Fibroblast of lung (primary cell): ENCODE data around the gene LSM14B. TPM values are rescaled to one million over a fixed set of nuclear protein-coding genes. Genes with fewer than 3 reads are reported as not detected.

ENCODE experiments used
- DNase-seq, 2 donors: peaks; one replicate each; pipeline versions ENCODE4 v3.0.0 to v3.0.0-alpha.2; 2010; ENCODE audit warnings: low read depth in 2 of 2
- H2AFZ ChIP-seq: 2 replicates; pipeline ENCODE4 v1.5.1; 2012; ENCODE audit warnings: low read length, control low read depth, inconsistent platforms
- H3K27ac ChIP-seq: 2 replicates; pipeline ENCODE4 v1.5.1; 2011; ENCODE audit warnings: low read length, control low read depth; ENCODE audit not compliant: insufficient read depth
- H3K27me3 ChIP-seq: 2 replicates; pipeline ENCODE4 v1.5.1; 2011; ENCODE audit warnings: mild to moderate bottlenecking, low read length; ENCODE audit not compliant: control insufficient read depth, insufficient read depth
- H3K36me3 ChIP-seq: 2 replicates; pipeline ENCODE4 v1.5.1; 2011; ENCODE audit warnings: low read length; ENCODE audit not compliant: control insufficient read depth, insufficient read depth
- H3K4me1 ChIP-seq: 2 replicates; pipeline ENCODE4 v1.5.1; 2011; ENCODE audit warnings: low read length; ENCODE audit not compliant: control insufficient read depth, insufficient read depth; ENCODE audit errors: extremely low read depth
- H3K4me2 ChIP-seq: 2 replicates; pipeline ENCODE4 v1.5.1; 2011; ENCODE audit warnings: low read length, control low read depth; ENCODE audit not compliant: insufficient read depth; ENCODE audit errors: extremely low read depth
- H3K4me3 ChIP-seq, 4 experiments: fragments of 200-600 bp in 1 of 4; sonication (generic) in 1 of 4; replicated peaks in 1 of 4; 2 replicates each; pipeline ENCODE4 v1.5.1; 2011 to 2016; ENCODE audit warnings: low read length in 4 of 4, low read depth in 3 of 4, mild to moderate bottlenecking in 3 of 4, control low read depth in 2 of 4, inconsistent platforms in 1 of 4, mixed read lengths in 1 of 4; ENCODE audit not compliant: insufficient read depth in 1 of 4; ENCODE audit errors: control extremely low read depth in 1 of 4
- H3K79me2 ChIP-seq: 2 replicates; pipeline ENCODE4 v1.5.1; 2012; ENCODE audit warnings: mild to moderate bottlenecking, low read length, inconsistent platforms; ENCODE audit not compliant: control insufficient read depth, insufficient read depth
- H3K9ac ChIP-seq: 2 replicates; pipeline ENCODE4 v1.5.1; 2011; ENCODE audit warnings: mild to moderate bottlenecking, low read length, control low read depth; ENCODE audit not compliant: insufficient read depth
- H3K9me3 ChIP-seq: 2 replicates; pipeline ENCODE4 v1.5.1; 2012; ENCODE audit warnings: low read depth, low read length; ENCODE audit not compliant: control insufficient read depth, insufficient read depth
- H4K20me1 ChIP-seq: 2 replicates; pipeline ENCODE4 v1.5.1; 2011; ENCODE audit warnings: low read length; ENCODE audit not compliant: control insufficient read depth, insufficient read depth; ENCODE audit errors: extremely low read depth
- CTCF ChIP-seq, 2 donors: IDR thresholded peaks in 1 of 2; conservative IDR thresholded peaks in 1 of 2; 1 replicate in 1 of 2; 2 replicates in 1 of 2; pipeline ENCODE4 v1.5.1; 2011 to 2012; ENCODE audit warnings: low read length in 2 of 2, control low read depth in 1 of 2, inconsistent platforms in 1 of 2, low read depth in 1 of 2, mild to moderate bottlenecking in 1 of 2
- EZH2 ChIP-seq: IDR thresholded peaks from 2 replicates; pipeline ENCODE4 v1.5.1; 2012; ENCODE audit warnings: low read length, control low read depth, mild to moderate bottlenecking; ENCODE audit errors: missing control alignments
- polyA plus RNA-seq, 2 donors: library from polyadenylated mRNA; depleted of rRNA in 1 of 2; stranded (reverse) in 1 of 2; unstranded in 1 of 2; fragments of >200 nt; gene quantifications; 2 replicates each; pipeline ENCODE4 v1.2.1, GENCODE V29; 2011 to 2012; ENCODE audit warnings: missing spikeins in 1 of 2
- total RNA-seq: library from RNA; depleted of rRNA; stranded (reverse); fragments of >200 nt; gene quantifications from 2 replicates; pipeline ENCODE4 v1.2.1, GENCODE V29; 2014

The LSM14B gene
- total and polyA plus RNA-seq, 2 donors (not counting 1 experiment from before 2014, with no cell fraction given): 20.2 to 48.7 TPM

- no peak overlapping the region for H3K9ac ChIP-seq
- no peaks in the 10 kb centered on the region for H4K20me1 ChIP-seq
- no peak overlapping the region for H3K4me2 ChIP-seq
- H3K27ac ChIP-seq: no peak overlapping the region
- H3K27me3 ChIP-seq: peaks cover 2% of the 10 kb centered on the region
- H3K36me3 ChIP-seq: no peaks in the 10 kb centered on the region
- TF ChIP-seq EZH2: no peak
- no peak for TF ChIP-seq CTCF (conservative IDR thresholded peaks at IDR 0.05 in 1 of 2, IDR thresholded peaks at IDR 0.05 in 1 of 2; ENCODE audit: low read depth in 1 of 2, low read length in 2 of 2)
- no peak overlapping the region for H3K4me3 ChIP-seq
- peaks cover 2% of the 10 kb centered on the region for H3K4me1 ChIP-seq
- H3K79me2 ChIP-seq: no peaks in the 10 kb centered on the region
- no peaks in the 10 kb centered on the region for H3K9me3 ChIP-seq
- no peak for DNase-seq
- H2AFZ ChIP-seq: no peak overlapping the region
These were observed 37.1 kb upstream of the LSM14B start for GRCh38 chr20:62085206-62085605.

- H3K9me3 ChIP-seq: no peaks in the 10 kb centered on the region
- H3K9ac ChIP-seq: no peak overlapping the region
- H3K4me3 ChIP-seq: no peak overlapping the region
- H4K20me1 ChIP-seq: no peaks in the 10 kb centered on the region
- DNase-seq: peak in 1 of 2 donors; percentile 37
- no peak overlapping the region for H3K4me2 ChIP-seq
- no peaks in the 10 kb centered on the region for H3K36me3 ChIP-seq
- H3K27me3 ChIP-seq: peaks cover 2% of the 10 kb centered on the region
- TF ChIP-seq CTCF (conservative IDR thresholded peaks at IDR 0.05 in 1 of 2, IDR thresholded peaks at IDR 0.05 in 1 of 2; ENCODE audit: low read depth in 1 of 2, low read length in 2 of 2): no peak
- no peak for TF ChIP-seq EZH2
- H3K79me2 ChIP-seq: no peaks in the 10 kb centered on the region
- H3K4me1 ChIP-seq: peaks cover 2% of the 10 kb centered on the region
- no peak overlapping the region for H2AFZ ChIP-seq
- no peak overlapping the region for H3K27ac ChIP-seq
These were observed 35.0 kb upstream of the LSM14B start for GRCh38 chr20:62087227-62087626.

- no peak overlapping the region for H2AFZ ChIP-seq
- H3K4me1 ChIP-seq: peaks cover 2% of the 10 kb centered on the region
- no peak for TF ChIP-seq CTCF (conservative IDR thresholded peaks at IDR 0.05 in 1 of 2, IDR thresholded peaks at IDR 0.05 in 1 of 2; ENCODE audit: low read depth in 1 of 2, low read length in 2 of 2)
- no peak for TF ChIP-seq EZH2
- peaks cover 2% of the 10 kb centered on the region for H3K27me3 ChIP-seq
- H3K79me2 ChIP-seq: no peaks in the 10 kb centered on the region
- H4K20me1 ChIP-seq: no peaks in the 10 kb centered on the region
- H3K36me3 ChIP-seq: no peaks in the 10 kb centered on the region
- H3K9ac ChIP-seq: no peak overlapping the region
- H3K4me2 ChIP-seq: no peak overlapping the region
- DNase-seq: no peak
- no peak overlapping the region for H3K27ac ChIP-seq
- H3K9me3 ChIP-seq: no peaks in the 10 kb centered on the region
- H3K4me3 ChIP-seq: no peak overlapping the region
These were observed 34.6 kb upstream of the LSM14B start for GRCh38 chr20:62087632-62088031.
